NB4 (cell line): ENCODE results near the gene GPR139.

ENCODE experiments used
- DNase-seq: peaks from one replicate; pipeline ENCODE4 v3.0.0; 2010; ENCODE audit warnings: low read depth
- H3K4me3 ChIP-seq: one replicate; pipeline ENCODE4 v1.5.1; 2011; ENCODE audit warnings: mild to moderate bottlenecking, low read depth, low read length, moderate library complexity
- CTCF ChIP-seq: IDR thresholded peaks from one replicate; pipeline ENCODE4 v1.5.1; 2012; ENCODE audit warnings: low read depth, low read length
- MAX ChIP-seq: IDR thresholded peaks from 2 replicates; pipeline ENCODE4 v1.6.1; 2011; ENCODE audit warnings: low read depth, low read length
- MYC ChIP-seq: IDR thresholded peaks from 2 replicates; pipeline ENCODE4 v1.6.1; 2011; ENCODE audit warnings: low read depth, low read length
- POLR2A ChIP-seq: IDR thresholded peaks from 2 replicates; pipeline ENCODE4 v1.6.1; 2011; ENCODE audit warnings: mild to moderate bottlenecking; ENCODE audit not compliant: insufficient read length; ENCODE audit errors: extremely low read depth

The GPR139 gene

GRCh38 chr16:20102521-20102920, 28.8 kb upstream of the GPR139 start:
- no peak overlapping the region for H3K4me3 ChIP-seq
- no peak for TF ChIP-seq MAX
- no peak for TF ChIP-seq MYC
- TF ChIP-seq CTCF, result no peak
- TF ChIP-seq POLR2A, result no peak

DNA sequence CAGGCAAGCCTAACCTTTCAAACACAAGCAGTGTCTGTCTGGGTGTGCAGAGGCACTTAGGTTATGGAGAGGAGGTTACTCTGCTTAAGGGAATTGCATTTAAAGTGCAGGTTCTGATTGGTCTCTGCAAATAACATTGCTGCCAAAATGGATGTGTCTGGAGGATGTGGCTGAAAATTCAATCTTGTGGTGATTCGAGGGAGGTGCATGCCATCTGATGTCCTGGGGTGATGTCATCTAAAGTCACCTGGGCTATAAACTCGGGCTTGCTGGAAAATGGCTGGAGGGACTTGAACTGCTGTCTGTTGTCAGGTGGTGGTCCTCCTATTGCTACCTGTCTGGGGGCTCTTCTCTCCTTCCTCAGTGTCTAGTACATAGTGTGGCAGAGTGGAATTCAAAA, 28.3 kb upstream of the GPR139 start:
- no peak overlapping the region for H3K4me3 ChIP-seq
- no peak for DNase-seq
- TF ChIP-seq POLR2A, result no peak
- no peak for TF ChIP-seq MYC
- no peak for TF ChIP-seq MAX
- no peak for TF ChIP-seq CTCF

More at GRCh38 chr16:20102521-20102920, 28.8 kb upstream of the GPR139 start:
- no peak for DNase-seq

DNA sequence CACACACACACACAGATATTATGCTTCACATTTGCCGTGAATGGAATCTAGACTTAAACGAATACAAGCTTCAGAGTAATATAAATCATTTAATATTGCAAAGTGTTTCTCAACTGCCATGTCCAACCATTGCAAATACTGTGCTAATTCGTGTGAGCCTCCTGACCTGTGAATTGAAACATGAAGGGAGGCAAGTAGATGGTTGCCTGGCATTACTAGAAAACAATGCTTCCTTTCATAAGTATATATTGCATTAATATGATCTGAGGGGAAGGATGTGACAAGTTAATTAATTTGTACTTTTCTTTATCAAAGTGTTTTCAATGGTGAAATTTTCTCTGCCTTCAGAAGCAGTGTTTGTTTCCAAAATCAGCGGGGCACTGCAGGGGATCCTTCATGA, 25.7 kb upstream of the GPR139 start:
- no peak for DNase-seq
- H3K4me3 ChIP-seq, result no peak overlapping the region
- TF ChIP-seq POLR2A, result no peak
- no peak for TF ChIP-seq MAX
- no peak for TF ChIP-seq MYC
- TF ChIP-seq CTCF, result no peak

GRCh38 chr16:20094157-20094556, 20.5 kb upstream of the GPR139 start:
- TF ChIP-seq MAX (no peak), POLR2A (no peak), MYC (no peak), CTCF (no peak)
- H3K4me3 ChIP-seq, result no peak overlapping the region
- DNase-seq, result no peak

- TF ChIP-seq CTCF, result no peak
- TF ChIP-seq POLR2A, result no peak
- no peak for TF ChIP-seq MYC
- no peak for TF ChIP-seq MAX
- DNase-seq, result peak; percentile 7
- no peak overlapping the region for H3K4me3 ChIP-seq
Observed at GRCh38 chr16:20089246-20089965, 15.7 kb upstream of the GPR139 start.
